PC-9 (cell line): ENCODE results near the gene PIPOX. TPM values are rescaled to one million over a fixed set of nuclear protein-coding genes. Genes with fewer than 3 reads are reported as not detected.

ENCODE experiments used
- BruUV-seq: library from RNA; stranded (reverse); fragments of 400-500 nt; replicated peaks from 2 replicates; lab custom pipeline; 2021; lab: Mats Ljungman, UMichigan
- CTCF ChIA-PET: fragments of 300-600 bp; sonication (Branson Sonifier 250); formaldehyde crosslinking; loops from one replicate; lab custom pipeline; 2022; ENCODE audit warnings: antibody characterized with exemption; lab: Charles Lee
- POLR2A ChIA-PET: fragments of 300-600 bp; sonication (Branson Sonifier 250); formaldehyde crosslinking; loops from one replicate; lab custom pipeline; 2022; ENCODE audit warnings: antibody characterized with exemption; ENCODE audit not compliant: unreplicated experiment; lab: Charles Lee
- DNase-seq, 2 experiments: peaks; one replicate each; pipeline versions ENCODE4 v3.0.0 to v3.0.0-alpha.2; 2015 to 2022; ENCODE audit warnings: mixed read lengths in 1 of 2
- H2AFZ ChIP-seq: fragments of 200-600 bp; sonication (generic); 2 replicates; pipeline ENCODE4 v1.8.1; 2017; ENCODE audit warnings: antibody characterized with exemption
- H3F3A ChIP-seq: fragments of 200-600 bp; sonication (generic); 2 replicates; pipeline ENCODE4 v1.8.1; 2017; ENCODE audit warnings: antibody characterized with exemption, mild to moderate bottlenecking, low read depth; ENCODE audit not compliant: insufficient read depth
- H3K27ac ChIP-seq: fragments of 200-600 bp; sonication (generic); 2 replicates; pipeline ENCODE4 v1.6.1; 2016; ENCODE audit warnings: mixed run types
- H3K27me3 ChIP-seq: fragments of 200-600 bp; sonication (generic); 2 replicates; pipeline ENCODE4 v1.6.1; 2016; ENCODE audit warnings: low read depth, mixed run types; ENCODE audit not compliant: insufficient read depth
- H3K36me3 ChIP-seq: fragments of 200-600 bp; sonication (generic); 2 replicates; pipeline ENCODE4 v1.6.1; 2016; ENCODE audit warnings: low read depth, mixed run types
- H3K4me1 ChIP-seq: fragments of 200-600 bp; sonication (generic); replicated peaks from 2 replicates; pipeline ENCODE4 v1.6.1; 2016; ENCODE audit warnings: mixed run types; ENCODE audit not compliant: insufficient read depth
- H3K4me2 ChIP-seq: fragments of 200-600 bp; sonication (generic); 2 replicates; pipeline ENCODE4 v1.6.1; 2017; ENCODE audit warnings: mixed run types
- H3K4me3 ChIP-seq: fragments of 200-600 bp; sonication (generic); 2 replicates; pipeline ENCODE4 v1.6.1; 2016; ENCODE audit warnings: mixed run types
- H3K79me2 ChIP-seq: fragments of 200-600 bp; sonication (generic); 2 replicates; pipeline ENCODE4 v1.6.1; 2017; ENCODE audit warnings: low read depth, mixed run types
- H3K9me2 ChIP-seq: fragments of 200-600 bp; sonication (generic); 2 replicates; pipeline ENCODE4 v1.8.1; 2017; ENCODE audit warnings: mild to moderate bottlenecking; ENCODE audit not compliant: insufficient read depth
- H3K9me3 ChIP-seq: fragments of 200-600 bp; sonication (generic); 2 replicates; pipeline ENCODE4 v1.8.1; 2016; ENCODE audit warnings: low read depth; ENCODE audit not compliant: insufficient read depth
- H4K20me1 ChIP-seq: fragments of 200-600 bp; sonication (generic); 2 replicates; pipeline ENCODE4 v1.8.1; 2017; ENCODE audit not compliant: insufficient read depth
- EZH2 ChIP-seq: fragments of 200-600 bp; sonication (generic); IDR thresholded peaks from 2 replicates; pipeline ENCODE4 v1.8.0; 2017; ENCODE audit warnings: antibody characterized with exemption, low read depth
- intact Hi-C: fragments of 100-400 bp; cut with micrococcal nuclease; formaldehyde crosslinking; loops from one replicate; pipeline ENCODE4 v1.10.0; 2022; ENCODE audit not compliant: unreplicated experiment
- total RNA-seq: library from RNA; stranded (reverse); gene quantifications from 2 replicates; pipeline ENCODE4 v1.2.3, GENCODE V29; 2021
- TF ChIP-seq, protein P1 (sequence below): fragments of 200-600 bp; sonication (generic); conservative IDR thresholded peaks from 2 replicates; pipeline ENCODE4 v1.6.1; 2017; ENCODE audit warnings: mixed run types, antibody characterized with exemption, mild to moderate bottlenecking, moderate library complexity

Gene PIPOX
- total RNA-seq, 1 experiment from 2014 or later = 2.8 TPM

DNA sequence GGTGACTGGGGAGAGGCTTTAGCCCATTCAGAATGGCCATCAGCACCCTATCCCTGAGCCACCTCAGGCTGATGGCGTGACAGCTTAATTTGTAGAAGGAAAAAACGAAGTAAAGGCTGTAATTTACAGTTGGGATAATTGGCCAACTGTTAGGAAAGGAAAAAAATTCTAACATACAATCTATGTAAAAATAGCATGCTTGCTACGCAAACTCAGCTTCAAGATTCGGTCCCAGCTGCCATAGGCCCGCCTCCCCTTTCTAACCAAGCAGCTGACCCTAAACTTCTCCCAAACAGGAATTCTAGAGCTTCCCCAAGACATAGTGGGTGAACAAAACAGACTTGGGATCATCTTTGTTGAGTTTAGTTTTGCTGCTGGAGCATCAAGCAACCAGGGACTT, 42.0 kb upstream of the PIPOX start:
- H3K27ac ChIP-seq = no peak overlapping the region
- ChIA-PET POLR2A (interaction anchor here (0.7 kb wide), 1 partner anchor 19 kb away, joined by 3 read pairs; no protein-coding TSS in a partner anchor), CTCF (no interaction called here)
- no peak overlapping the region for H3K4me3 ChIP-seq
- no peaks in the 10 kb centered on the region for H4K20me1 ChIP-seq
- BruUV-seq = no TSS peak
- no peak overlapping the region for H2AFZ ChIP-seq
- intact Hi-C loops = no loop called here
- no peaks in the 10 kb centered on the region for H3K9me2 ChIP-seq
- H3K9me3 ChIP-seq = no peaks in the 10 kb centered on the region
- TF ChIP-seq, protein P1, sequence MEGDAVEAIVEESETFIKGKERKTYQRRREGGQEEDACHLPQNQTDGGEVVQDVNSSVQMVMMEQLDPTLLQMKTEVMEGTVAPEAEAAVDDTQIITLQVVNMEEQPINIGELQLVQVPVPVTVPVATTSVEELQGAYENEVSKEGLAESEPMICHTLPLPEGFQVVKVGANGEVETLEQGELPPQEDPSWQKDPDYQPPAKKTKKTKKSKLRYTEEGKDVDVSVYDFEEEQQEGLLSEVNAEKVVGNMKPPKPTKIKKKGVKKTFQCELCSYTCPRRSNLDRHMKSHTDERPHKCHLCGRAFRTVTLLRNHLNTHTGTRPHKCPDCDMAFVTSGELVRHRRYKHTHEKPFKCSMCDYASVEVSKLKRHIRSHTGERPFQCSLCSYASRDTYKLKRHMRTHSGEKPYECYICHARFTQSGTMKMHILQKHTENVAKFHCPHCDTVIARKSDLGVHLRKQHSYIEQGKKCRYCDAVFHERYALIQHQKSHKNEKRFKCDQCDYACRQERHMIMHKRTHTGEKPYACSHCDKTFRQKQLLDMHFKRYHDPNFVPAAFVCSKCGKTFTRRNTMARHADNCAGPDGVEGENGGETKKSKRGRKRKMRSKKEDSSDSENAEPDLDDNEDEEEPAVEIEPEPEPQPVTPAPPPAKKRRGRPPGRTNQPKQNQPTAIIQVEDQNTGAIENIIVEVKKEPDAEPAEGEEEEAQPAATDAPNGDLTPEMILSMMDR = no peak
- TF ChIP-seq EZH2 = no peak
- H3F3A ChIP-seq = no peaks in the 10 kb centered on the region
- H3K27me3 ChIP-seq = peaks cover 85% of the 10 kb centered on the region
- 0 out of 2 replicates have a peak, but pooled peaks cover 4% of the 10 kb centered on the region for H3K4me1 ChIP-seq
- no peaks in the 10 kb centered on the region for H3K36me3 ChIP-seq
- no peaks in the 10 kb centered on the region for H3K79me2 ChIP-seq
- H3K4me2 ChIP-seq = no peak overlapping the region
- no peak for DNase-seq

DNA sequence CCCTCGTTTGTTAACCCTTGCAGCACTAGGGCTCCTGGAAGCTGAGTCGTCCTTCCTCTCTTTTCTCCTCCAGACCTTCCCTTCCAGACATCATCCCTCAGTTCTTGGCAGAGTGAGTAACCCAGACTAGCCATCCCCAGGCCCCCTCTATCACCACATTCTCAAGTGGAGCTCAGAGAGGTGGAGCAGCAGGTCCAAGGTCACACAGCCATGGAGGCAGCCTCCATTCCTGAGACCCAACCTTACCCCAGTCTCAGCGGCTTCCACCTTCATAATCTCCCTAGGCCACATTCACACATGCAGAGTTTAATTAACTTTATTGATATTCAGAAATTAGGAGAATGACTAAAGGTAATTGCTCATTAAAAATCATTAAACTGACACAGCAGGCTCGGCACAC, 40.1 kb upstream of the PIPOX start:
- no peak for DNase-seq
- Histone ChIP-seq H3K27me3 (peaks cover 78% of the 10 kb centered on the region), H3K79me2 (no peaks in the 10 kb centered on the region), H3F3A (no peaks in the 10 kb centered on the region), H3K4me2 (no peak overlapping the region), H3K36me3 (no peaks in the 10 kb centered on the region), H3K9me2 (no peaks in the 10 kb centered on the region), H3K27ac (no peak overlapping the region), H2AFZ (no peak overlapping the region), H3K4me3 (no peak overlapping the region), H3K9me3 (no peaks in the 10 kb centered on the region), H3K4me1 (no peaks in the 10 kb centered on the region; the same call in 1 of the 2 replicates), H4K20me1 (no peaks in the 10 kb centered on the region)
- ChIA-PET CTCF (no interaction called here), POLR2A (interaction anchor here (0.7 kb wide), 1 partner anchor 52 kb away, joined by 8 read pairs; the partner anchor contains the start of gene PHF12)
- TF ChIP-seq EZH2 = no peak
- TF ChIP-seq, protein P1 = no peak
- no TSS peak for BruUV-seq
- intact Hi-C loops = no loop called here

GRCh38 chr17:29003289-29003688, 39.7 kb upstream of the PIPOX start:
- Histone ChIP-seq H3K4me3 (no peak overlapping the region), H2AFZ (no peak overlapping the region), H3K79me2 (no peaks in the 10 kb centered on the region), H3K36me3 (no peaks in the 10 kb centered on the region), H3K27ac (no peak overlapping the region), H3K27me3 (peaks cover 75% of the 10 kb centered on the region), H3K9me2 (no peaks in the 10 kb centered on the region), H3K4me2 (no peak overlapping the region), H4K20me1 (no peaks in the 10 kb centered on the region), H3F3A (no peaks in the 10 kb centered on the region), H3K9me3 (no peaks in the 10 kb centered on the region), H3K4me1 (no peaks in the 10 kb centered on the region; the same call in 1 of the 2 replicates)
- ChIA-PET POLR2A (interaction anchor here (0.7 kb wide), 1 partner anchor 52 kb away, joined by 8 read pairs; the partner anchor contains the start of gene PHF12), CTCF (no interaction called here)
- intact Hi-C loops = no loop called here
- BruUV-seq = no TSS peak
- TF ChIP-seq, protein P1 = no peak
- no peak for TF ChIP-seq EZH2
- DNase-seq = no peak
